ENCODE results near the gene ELP5.

GRCh38 chr17:7292194-7292593 is 40.2 kb downstream of the ELP5 start:
- no peak for TF ChIP-seq EZH2phosphoT487 (IDR thresholded peaks at IDR 0.05; ENCODE audit: unreplicated experiment)
- no peak for TF ChIP-seq EZH2 (IDR thresholded peaks at IDR 0.05; ENCODE audit: low read depth, unreplicated experiment)
- TF ChIP-seq CTCF (conservative IDR thresholded peaks at IDR 0.05; ENCODE audit: low read depth in 2 of 2), result no peak
- no peak; the same call in 1 of the 2 replicates for TF ChIP-seq POLR2AphosphoS5 (IDR thresholded peaks at IDR 0.05; ENCODE audit: low read depth)
- TF ChIP-seq CREB1 (CRISPR knock-in tag; IDR thresholded peaks at IDR 0.05; ENCODE audit: low read depth), result no peak
- TF ChIP-seq JUNB (IDR thresholded peaks at IDR 0.05; ENCODE audit: unreplicated experiment), result no peak
- no peak for TF ChIP-seq REST (IDR thresholded peaks at IDR 0.05; ENCODE audit: unreplicated experiment)
- TF ChIP-seq ETS1 (IDR thresholded peaks at IDR 0.05), result no peak
- TF ChIP-seq STAT1 (IDR thresholded peaks at IDR 0.05; ENCODE audit: unreplicated experiment), result no peak

Data from GM23338 (cell line).